Esophagus squamous epithelium (tissue), 5 donors: Measurements from ENCODE around the gene ZBTB25. TPM values are rescaled to one million over a fixed set of nuclear protein-coding genes. Genes with fewer than 3 reads are reported as not detected.

ENCODE experiments used
- DNase-seq: peaks from one replicate; lab custom pipeline; 2025; lab: John Stamatoyannopoulos, UW
- H3K27ac ChIP-seq, 4 donors: fragments of 200-600 bp; sonication (generic); one replicate each; pipeline ENCODE4 v1.5.1; 2016 to 2019; ENCODE audit warnings: mild to moderate bottlenecking in 1 of 4
- H3K27me3 ChIP-seq, 4 donors: fragments of 200-600 bp; sonication (generic); 1 replicate in 3 of 4; 2 replicates in 1 of 4; pipeline versions ENCODE4 v1.5.1 to v1.6.0; 2017 to 2021; ENCODE audit warnings: antibody characterized with exemption in 1 of 4
- H3K36me3 ChIP-seq, 3 donors: fragments of 200-600 bp; sonication (generic); one replicate each; pipeline ENCODE4 v1.5.1; 2016 to 2019
- H3K4me1 ChIP-seq, 3 donors: fragments of 200-600 bp; sonication (generic); one replicate each; pipeline ENCODE4 v1.5.1; 2017 to 2019
- H3K4me3 ChIP-seq, 4 donors: fragments of 200-600 bp; sonication (generic); 1 replicate in 3 of 4; 2 replicates in 1 of 4; pipeline ENCODE4 v1.5.1; 2016 to 2019; ENCODE audit warnings: mild to moderate bottlenecking in 2 of 4, moderate library complexity in 1 of 4
- H3K9me3 ChIP-seq, 3 donors: fragments of 200-600 bp; sonication (generic); one replicate each; pipeline ENCODE4 v1.5.1; 2016 to 2019
- POLR2A ChIP-seq, 4 donors: fragments of 450-650 bp; IDR thresholded peaks; one replicate each; pipeline ENCODE4 v1.6.1; 2017; ENCODE audit warnings: antibody characterized with exemption in 4 of 4, mild to moderate bottlenecking in 4 of 4, moderate library complexity in 3 of 4
- WGBS, 2 donors: methylation state at CpG; one replicate each; pipeline ENCODE4 v1.1.5; 2018; 5-methylcytosine and 5-hydroxymethylcytosine counted together
- intact Hi-C: fragments of 100-400 bp; cut with DNase I; formaldehyde crosslinking; loops from one replicate; pipeline ENCODE4 v1.15.0; 2022
- total RNA-seq, 4 donors: library from RNA; depleted of rRNA; stranded (reverse); fragments of >200 nt; gene quantifications; one replicate each; pipeline ENCODE4 v1.1.0, GENCODE V29; 2016
- TF ChIP-seq, protein P1 (sequence below), 6 experiments: fragments of 450-650 bp in 4 of 6; fragments of 200-600 bp in 2 of 6; sonication (generic) in 2 of 6; IDR thresholded peaks; one replicate each; pipeline ENCODE4 v1.5.1; 2016 to 2019; ENCODE audit warnings: antibody characterized with exemption in 6 of 6, mild to moderate bottlenecking in 4 of 6, moderate library complexity in 4 of 6
- donor health status: DM: yes; HTN: yes; CAD: no.

The ZBTB25 gene
- total RNA-seq, 4 donors from 2014 or later: 2.4 to 8.0 (median 3.1) TPM

DNA sequence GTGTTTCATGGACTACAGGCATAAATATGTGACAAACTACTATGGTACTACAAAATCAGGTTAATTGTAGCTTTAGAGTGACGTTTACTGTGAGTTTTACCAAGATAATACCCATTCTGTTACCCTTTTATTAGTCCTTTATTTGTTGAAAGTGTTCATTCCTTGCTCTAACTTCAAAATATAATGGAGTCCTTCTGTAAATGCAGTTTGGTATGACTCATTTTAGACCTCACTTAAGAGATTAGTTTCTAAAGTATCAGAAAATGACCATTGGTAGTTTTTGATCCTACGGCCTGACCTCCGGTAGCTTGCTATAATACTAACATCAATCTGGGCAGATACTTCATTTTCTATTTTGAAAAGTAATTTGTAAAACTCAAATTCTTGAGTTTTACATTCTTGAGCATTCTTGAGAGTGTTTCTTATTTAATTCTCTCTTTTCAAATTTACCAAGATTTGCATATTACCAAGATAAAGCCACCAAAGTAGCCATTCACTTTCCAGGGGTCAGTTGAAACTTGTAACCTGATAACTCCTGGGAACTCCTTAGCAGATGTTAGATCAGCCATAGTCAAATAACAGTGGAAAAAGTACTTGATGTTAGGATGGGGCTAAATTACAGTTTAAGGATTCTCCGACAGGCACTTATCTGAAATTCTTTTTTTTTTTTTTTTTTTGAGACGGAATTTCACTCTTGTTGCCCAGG is 41.1 kb upstream of the ZBTB25 start:
- intact Hi-C loops: no loop called here
- no peak for DNase-seq
- H3K9me3 ChIP-seq: no peaks in the 10 kb centered on the region
- H3K4me3 ChIP-seq: peak overlapping the region in 3 of 4 donors; percentile 63 to 77 (median 68)
- peak overlapping the region in 1 of 4 donors; percentile 86 for H3K27ac ChIP-seq
- TF ChIP-seq POLR2A (IDR thresholded peaks at IDR 0.05): no peak
- TF ChIP-seq, protein P1, sequence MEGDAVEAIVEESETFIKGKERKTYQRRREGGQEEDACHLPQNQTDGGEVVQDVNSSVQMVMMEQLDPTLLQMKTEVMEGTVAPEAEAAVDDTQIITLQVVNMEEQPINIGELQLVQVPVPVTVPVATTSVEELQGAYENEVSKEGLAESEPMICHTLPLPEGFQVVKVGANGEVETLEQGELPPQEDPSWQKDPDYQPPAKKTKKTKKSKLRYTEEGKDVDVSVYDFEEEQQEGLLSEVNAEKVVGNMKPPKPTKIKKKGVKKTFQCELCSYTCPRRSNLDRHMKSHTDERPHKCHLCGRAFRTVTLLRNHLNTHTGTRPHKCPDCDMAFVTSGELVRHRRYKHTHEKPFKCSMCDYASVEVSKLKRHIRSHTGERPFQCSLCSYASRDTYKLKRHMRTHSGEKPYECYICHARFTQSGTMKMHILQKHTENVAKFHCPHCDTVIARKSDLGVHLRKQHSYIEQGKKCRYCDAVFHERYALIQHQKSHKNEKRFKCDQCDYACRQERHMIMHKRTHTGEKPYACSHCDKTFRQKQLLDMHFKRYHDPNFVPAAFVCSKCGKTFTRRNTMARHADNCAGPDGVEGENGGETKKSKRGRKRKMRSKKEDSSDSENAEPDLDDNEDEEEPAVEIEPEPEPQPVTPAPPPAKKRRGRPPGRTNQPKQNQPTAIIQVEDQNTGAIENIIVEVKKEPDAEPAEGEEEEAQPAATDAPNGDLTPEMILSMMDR (IDR thresholded peaks at IDR 0.05): no peak
- H3K4me1 ChIP-seq: peaks cover 2 to 55% (median 11%) of the 10 kb centered on the region in 3 donors
- 43 to 55% methylated on average over 5 of the region's 5 CpGs for WGBS, 2 donors
- H3K36me3 ChIP-seq: no peaks in the 10 kb centered on the region
- peaks cover 0 to 1% (median 0%) of the 10 kb centered on the region in 4 donors for H3K27me3 ChIP-seq

DNA sequence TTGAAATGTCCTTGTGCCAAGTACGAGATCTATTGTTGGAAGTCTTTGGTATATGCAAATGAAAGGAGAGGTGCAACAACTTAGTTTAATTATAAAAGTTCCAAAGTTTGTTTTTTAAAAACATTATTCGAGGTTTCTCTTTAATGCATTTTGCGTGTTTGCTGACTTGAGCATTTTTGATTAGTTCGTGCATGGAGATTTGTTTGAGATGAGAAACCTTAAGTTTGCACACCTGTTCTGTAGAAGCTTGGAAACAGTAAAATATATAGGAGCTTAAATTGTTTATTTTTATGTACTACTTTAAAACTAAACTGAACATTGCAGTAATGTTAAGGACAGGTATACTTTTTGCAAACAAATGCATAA is 39.2 kb upstream of the ZBTB25 start:
- TF ChIP-seq, protein P1 (IDR thresholded peaks at IDR 0.05): no peak
- TF ChIP-seq POLR2A (IDR thresholded peaks at IDR 0.05): no peak
- no peak for DNase-seq
- Histone ChIP-seq H3K9me3 (no peaks in the 10 kb centered on the region), H3K36me3 (no peaks in the 10 kb centered on the region), H3K4me3 (peak overlapping the region; percentile 31 to 77 (median 66)), H3K4me1 (peaks cover 0 to 54% (median 5%) of the 10 kb centered on the region in 3 donors), H3K27me3 (no peaks in the 10 kb centered on the region), H3K27ac (peak overlapping the region in 1 of 4 donors; percentile 86)
- intact Hi-C loops: no loop called here
- WGBS, 2 donors: 11 to 31% methylated on average over 4 of the region's 4 CpGs

DNA sequence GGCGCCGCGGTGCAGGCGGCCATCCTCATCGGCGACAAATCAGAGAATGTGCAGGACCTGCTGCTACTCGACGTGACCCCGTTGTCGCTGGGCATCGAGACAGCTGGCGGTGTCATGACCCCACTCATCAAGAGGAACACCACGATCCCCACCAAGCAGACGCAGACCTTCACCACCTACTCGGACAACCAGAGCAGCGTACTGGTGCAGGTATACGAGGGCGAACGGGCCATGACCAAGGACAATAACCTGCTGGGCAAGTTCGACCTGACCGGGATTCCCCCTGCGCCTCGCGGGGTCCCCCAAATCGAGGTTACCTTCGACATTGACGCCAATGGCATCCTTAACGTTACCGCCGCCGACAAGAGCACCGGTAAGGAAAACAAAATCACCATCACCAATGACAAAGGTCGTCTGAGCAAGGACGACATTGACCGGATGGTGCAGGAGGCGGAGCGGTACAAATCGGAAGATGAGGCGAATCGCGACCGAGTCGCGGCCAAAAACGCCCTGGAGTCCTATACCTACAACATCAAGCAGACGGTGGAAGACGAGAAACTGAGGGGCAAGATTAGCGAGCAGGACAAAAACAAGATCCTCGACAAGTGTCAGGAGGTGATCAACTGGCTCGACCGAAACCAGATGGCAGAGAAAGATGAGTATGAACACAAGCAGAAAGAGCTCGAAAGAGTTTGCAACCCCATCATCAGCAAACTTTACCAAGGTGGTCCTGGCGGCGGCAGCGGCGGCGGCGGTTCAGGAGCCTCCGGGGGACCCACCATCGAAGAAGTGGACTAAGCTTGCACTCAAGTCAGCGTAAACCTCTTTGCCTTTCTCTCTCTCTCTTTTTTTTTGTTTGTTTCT is 38.6 kb upstream of the ZBTB25 start:
- intact Hi-C loops: no loop called here
- no peak for DNase-seq
- Histone ChIP-seq H3K4me3 (peak overlapping the region; percentile 31 to 77 (median 66)), H3K36me3 (no peaks in the 10 kb centered on the region), H3K4me1 (peaks cover 0 to 54% (median 5%) of the 10 kb centered on the region in 3 donors), H3K27ac (peak overlapping the region; percentile 54 to 96 (median 90)), H3K27me3 (no peaks in the 10 kb centered on the region), H3K9me3 (no peaks in the 10 kb centered on the region)
- TF ChIP-seq, protein P1 (IDR thresholded peaks at IDR 0.05): no peak
- no peak for TF ChIP-seq POLR2A (IDR thresholded peaks at IDR 0.05)
- 3 to 7% methylated on average over 40 to 41 of the region's 61 CpGs for WGBS, 2 donors

DNA sequence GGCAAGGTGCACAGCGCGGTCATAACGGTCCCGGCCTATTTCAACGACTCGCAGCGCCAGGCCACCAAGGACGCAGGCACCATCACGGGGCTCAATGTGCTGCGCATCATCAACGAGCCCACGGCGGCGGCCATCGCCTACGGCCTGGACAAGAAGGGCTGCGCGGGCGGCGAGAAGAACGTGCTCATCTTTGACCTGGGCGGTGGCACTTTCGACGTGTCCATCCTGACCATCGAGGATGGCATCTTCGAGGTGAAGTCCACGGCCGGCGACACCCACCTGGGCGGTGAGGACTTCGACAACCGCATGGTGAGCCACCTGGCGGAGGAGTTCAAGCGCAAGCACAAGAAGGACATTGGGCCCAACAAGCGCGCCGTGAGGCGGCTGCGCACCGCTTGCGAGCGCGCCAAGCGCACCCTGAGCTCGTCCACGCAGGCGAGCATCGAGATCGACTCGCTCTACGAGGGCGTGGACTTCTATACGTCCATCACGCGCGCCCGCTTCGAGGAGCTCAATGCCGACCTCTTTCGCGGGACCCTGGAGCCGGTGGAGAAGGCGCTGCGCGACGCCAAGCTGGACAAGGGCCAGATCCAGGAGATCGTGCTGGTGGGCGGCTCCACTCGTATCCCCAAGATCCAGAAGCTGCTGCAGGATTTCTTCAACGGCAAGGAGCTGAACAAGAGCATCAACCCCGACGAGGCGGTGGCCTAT is 37.8 kb upstream of the ZBTB25 start:
- Histone ChIP-seq H3K4me3 (peak overlapping the region; percentile 31 to 77 (median 66)), H3K4me1 (peaks cover 0 to 54% (median 5%) of the 10 kb centered on the region in 3 donors), H3K36me3 (no peaks in the 10 kb centered on the region), H3K9me3 (no peaks in the 10 kb centered on the region), H3K27ac (peak overlapping the region; percentile 54 to 96 (median 90)), H3K27me3 (no peaks in the 10 kb centered on the region)
- TF ChIP-seq POLR2A (IDR thresholded peaks at IDR 0.05): peak in 1 of 4 donors; percentile 7
- TF ChIP-seq, protein P1 (IDR thresholded peaks at IDR 0.05): peak in 2 of 6 experiments; percentile 7 to 41
- intact Hi-C loops: no loop called here
- 15 to 60% methylated on average over 7 to 40 of the region's 73 CpGs for WGBS, 2 donors
- DNase-seq: no peak
